DOHH2 (cell line): ENCODE measurements around the gene FFAR4.

Source experiments
- CTCF ChIP-seq: fragments of 200-600 bp; sonication (generic); IDR thresholded peaks from one replicate; pipeline ENCODE4 v1.5.1; 2014; ENCODE audit warnings: antibody characterized with exemption, mild to moderate bottlenecking, low read depth, low read length; ENCODE audit not compliant: poor library complexity, severe bottlenecking
- EZH2phosphoT487 ChIP-seq: fragments of 200-600 bp; sonication (generic); IDR thresholded peaks from 2 replicates; pipeline ENCODE4 v1.6.1; 2017; ENCODE audit warnings: borderline replicate concordance, mild to moderate bottlenecking, antibody characterized with exemption, low read length, moderate library complexity, mixed read lengths

GRCh38 chr10:93591065-93591808 lies 24.8 kb downstream of the FFAR4 start:
- TF ChIP-seq EZH2phosphoT487 (no peak), CTCF (no peak)
